Measurements from ENCODE around the gene RPIA.
"Not testable (repeated sequence)": the region's sequence is repeated elsewhere in the genome, so short reads cannot be mapped to it uniquely, and the experiment has no call there.

RPIA gene

GRCh38 chr2:88691339-88692183, at the start of gene RPIA:
RPIA (plus strand) TSS chr2:88691673; CDS start chr2:88691699, 26 bp downstream.
- peak; percentile 90 for DNase-seq

- DNase-seq, result no peak
Observed at GRCh38 chr2:88642278-88642677, 49.2 kb upstream of the RPIA start.

- DNase-seq, result not testable (repeated sequence)
Observed at GRCh38 chr2:88645291-88645882, 46.1 kb upstream of the RPIA start.

- no peak for DNase-seq
Observed at GRCh38 chr2:88651646-88652045, 39.8 kb upstream of the RPIA start.

GRCh38 chr2:88654714-88655113, 36.8 kb upstream of the RPIA start:
- no peak for DNase-seq

GRCh38 chr2:88656690-88657089, 34.8 kb upstream of the RPIA start:
- DNase-seq, result no peak

GRCh38 chr2:88657131-88657530, 34.3 kb upstream of the RPIA start:
- DNase-seq, result no peak

GRCh38 chr2:88658326-88658725, 33.1 kb upstream of the RPIA start:
- DNase-seq, result no peak

GRCh38 chr2:88658881-88659537, 32.5 kb upstream of the RPIA start:
- no peak for DNase-seq

GRCh38 chr2:88659538-88659915, 31.9 kb upstream of the RPIA start:
- peak; percentile 83 for DNase-seq

- DNase-seq, result no peak
Observed at GRCh38 chr2:88660622-88661021, 30.9 kb upstream of the RPIA start.

- no peak for DNase-seq
Observed at GRCh38 chr2:88666576-88666975, 24.9 kb upstream of the RPIA start.

- no peak for DNase-seq
Observed at GRCh38 chr2:88667219-88667618, 24.3 kb upstream of the RPIA start.

GRCh38 chr2:88668862-88669261, 22.6 kb upstream of the RPIA start:
- DNase-seq, result no peak

- DNase-seq, result no peak
Observed at GRCh38 chr2:88669482-88670214, 21.8 kb upstream of the RPIA start.

GRCh38 chr2:88671786-88672427, 19.6 kb upstream of the RPIA start:
- no peak for DNase-seq

- DNase-seq, result no peak
Observed at GRCh38 chr2:88673363-88673762, 18.1 kb upstream of the RPIA start.

GRCh38 chr2:88680266-88680902, 11.1 kb upstream of the RPIA start:
- no peak for DNase-seq

GRCh38 chr2:88680916-88681315, 10.6 kb upstream of the RPIA start:
- no peak for DNase-seq

GRCh38 chr2:88683160-88684021, 8.1 kb upstream of the RPIA start:
- no peak for DNase-seq

GRCh38 chr2:88684519-88684918, 7.0 kb upstream of the RPIA start:
- DNase-seq, result no peak

Measured in NCI-H187 treated with DMSO at 0.1 percent for 48 hours (cell line).